HEK293 (cell line): ENCODE measurements around the gene SARM1.

Source experiments
- HOXA7 ChIP-seq: sonication (generic); formaldehyde crosslinking; IDR thresholded peaks from 2 replicates; pipeline ENCODE4 v1.8.1; 2022; ENCODE audit warnings: missing genetic modification reagents, borderline replicate concordance
- MZF1 ChIP-seq: fragments of 450-650 bp; formaldehyde crosslinking; IDR thresholded peaks from 2 replicates; pipeline ENCODE4 v1.5.1; 2017; ENCODE audit warnings: missing biosample characterization, missing genetic modification characterization, borderline replicate concordance
- PRDM1 ChIP-seq: fragments of 450-650 bp; formaldehyde crosslinking; IDR thresholded peaks from 2 replicates; pipeline ENCODE4; 2016; ENCODE audit warnings: missing biosample characterization, missing genetic modification characterization
- SP3 ChIP-seq: fragments of 450-650 bp; formaldehyde crosslinking; IDR thresholded peaks from 2 replicates; pipeline ENCODE4 v1.5.1; 2016; ENCODE audit warnings: missing biosample characterization, missing genetic modification characterization
- SP7 ChIP-seq: fragments of 450-650 bp; formaldehyde crosslinking; IDR thresholded peaks from 2 replicates; pipeline ENCODE4 v1.5.1; 2016; ENCODE audit warnings: missing biosample characterization, missing genetic modification characterization
- YY2 ChIP-seq: fragments of 450-650 bp; formaldehyde crosslinking; IDR thresholded peaks from 2 replicates; pipeline ENCODE4 v1.5.1; 2016; ENCODE audit warnings: missing biosample characterization, missing genetic modification characterization
- ZBTB44 ChIP-seq: fragments of 450-650 bp; IDR thresholded peaks from 2 replicates; pipeline ENCODE4 v1.5.1; 2018; ENCODE audit warnings: missing biosample characterization, mild to moderate bottlenecking, missing genetic modification characterization
- ZBTB48 ChIP-seq: fragments of 450-650 bp; formaldehyde crosslinking; IDR thresholded peaks from 2 replicates; pipeline ENCODE4 v1.5.1; 2016; ENCODE audit warnings: missing biosample characterization, missing genetic modification characterization
- ZNF10 ChIP-seq: fragments of 450-650 bp; formaldehyde crosslinking; IDR thresholded peaks from 2 replicates; pipeline ENCODE4 v1.5.1; 2017; ENCODE audit warnings: missing biosample characterization, missing genetic modification characterization
- ZNF114 ChIP-seq: fragments of 450-650 bp; formaldehyde crosslinking; IDR thresholded peaks from 2 replicates; pipeline ENCODE4 v1.5.0; 2017; ENCODE audit warnings: missing biosample characterization, missing genetic modification characterization
- ZNF133 ChIP-seq: fragments of 450-650 bp; formaldehyde crosslinking; IDR thresholded peaks from 2 replicates; pipeline ENCODE4 v1.5.1; 2016; ENCODE audit warnings: missing biosample characterization, missing genetic modification characterization
- ZNF16 ChIP-seq: fragments of 450-650 bp; formaldehyde crosslinking; IDR thresholded peaks from 2 replicates; pipeline ENCODE4 v1.5.1; 2016; ENCODE audit warnings: low read depth, missing biosample characterization, missing genetic modification characterization
- ZNF169 ChIP-seq: fragments of 450-650 bp; formaldehyde crosslinking; IDR thresholded peaks from 2 replicates; pipeline ENCODE4 v1.5.1; 2016; ENCODE audit warnings: missing biosample characterization, missing genetic modification characterization
- ZNF2 ChIP-seq: fragments of 450-650 bp; formaldehyde crosslinking; IDR thresholded peaks from 2 replicates; pipeline ENCODE4 v1.5.1; 2016; ENCODE audit warnings: missing biosample characterization, missing genetic modification characterization
- ZNF211 ChIP-seq: fragments of 450-650 bp; formaldehyde crosslinking; IDR thresholded peaks from 2 replicates; pipeline ENCODE4 v1.5.1; 2016; ENCODE audit warnings: low read depth, missing biosample characterization, missing genetic modification characterization
- ZNF223 ChIP-seq: fragments of 450-650 bp; formaldehyde crosslinking; IDR thresholded peaks from 2 replicates; pipeline ENCODE4 v1.5.1; 2016; ENCODE audit warnings: missing biosample characterization, missing genetic modification characterization
- ZNF23 ChIP-seq: fragments of 450-650 bp; formaldehyde crosslinking; IDR thresholded peaks from 2 replicates; pipeline ENCODE4 v1.5.1; 2016; ENCODE audit warnings: missing biosample characterization, missing genetic modification characterization, borderline replicate concordance
- ZNF274 ChIP-seq, 2 experiments: fragments of 200-500 bp in 1 of 2; fragments of 450-650 bp in 1 of 2; sonication (Bioruptor generic) in 1 of 2; formaldehyde crosslinking in 1 of 2; IDR thresholded peaks; 2 replicates each; pipeline versions ENCODE4 v1.5.1 to v1.6.1; 2014 to 2016; ENCODE audit warnings: borderline replicate concordance in 1 of 2, inconsistent platforms in 1 of 2, low read length in 1 of 2, missing biosample characterization in 1 of 2, missing genetic modification characterization in 1 of 2
- ZNF366 ChIP-seq: fragments of 450-650 bp; formaldehyde crosslinking; conservative IDR thresholded peaks from 2 replicates; pipeline ENCODE4 v1.5.1; 2016; ENCODE audit warnings: missing biosample characterization, missing genetic modification characterization
- ZNF423 ChIP-seq: fragments of 450-650 bp; formaldehyde crosslinking; IDR thresholded peaks from 2 replicates; pipeline ENCODE4 v1.5.1; 2016; ENCODE audit warnings: missing biosample characterization, missing genetic modification characterization
- ZNF530 ChIP-seq: fragments of 450-650 bp; formaldehyde crosslinking; IDR thresholded peaks from 2 replicates; pipeline ENCODE4 v1.5.1; 2016; ENCODE audit warnings: low read depth, missing biosample characterization, missing genetic modification characterization
- ZNF549 ChIP-seq: fragments of 450-650 bp; IDR thresholded peaks from 2 replicates; pipeline ENCODE4 v1.5.1; 2018; ENCODE audit warnings: missing biosample characterization, missing genetic modification characterization, mild to moderate bottlenecking, inconsistent platforms, moderate library complexity
- ZNF560 ChIP-seq: fragments of 450-650 bp; formaldehyde crosslinking; IDR thresholded peaks from 2 replicates; pipeline ENCODE4 v1.5.1; 2017; ENCODE audit warnings: missing biosample characterization, missing genetic modification characterization, borderline replicate concordance
- ZNF561 ChIP-seq: fragments of 450-650 bp; IDR thresholded peaks from 2 replicates; pipeline ENCODE4 v1.5.1; 2018; ENCODE audit warnings: missing biosample characterization, missing genetic modification characterization, borderline replicate concordance
- ZNF629 ChIP-seq: fragments of 450-650 bp; formaldehyde crosslinking; IDR thresholded peaks from 2 replicates; pipeline ENCODE4 v1.5.1; 2017; ENCODE audit warnings: missing biosample characterization, missing genetic modification characterization
- ZNF664 ChIP-seq: fragments of 450-650 bp; formaldehyde crosslinking; IDR thresholded peaks from 2 replicates; pipeline ENCODE4 v1.5.1; 2016; ENCODE audit warnings: missing biosample characterization, missing genetic modification characterization
- ZNF776 ChIP-seq: fragments of 450-650 bp; formaldehyde crosslinking; IDR thresholded peaks from 2 replicates; pipeline ENCODE4 v1.5.0; 2017; ENCODE audit warnings: missing biosample characterization, missing genetic modification characterization, borderline replicate concordance
- ZNF830 ChIP-seq: fragments of 450-650 bp; IDR thresholded peaks from 2 replicates; pipeline ENCODE4 v1.5.0; 2018; ENCODE audit warnings: missing biosample characterization, missing genetic modification characterization, low read depth, mild to moderate bottlenecking, moderate library complexity
- ZNF837 ChIP-seq: fragments of 450-650 bp; formaldehyde crosslinking; IDR thresholded peaks from 2 replicates; pipeline ENCODE4 v1.5.1; 2016; ENCODE audit warnings: missing biosample characterization, missing genetic modification characterization
- TF ChIP-seq, protein P1 (sequence below): fragments of 450-650 bp; formaldehyde crosslinking; IDR thresholded peaks from 2 replicates; pipeline ENCODE4 v1.5.1; 2016; ENCODE audit warnings: missing biosample characterization, missing genetic modification characterization
- TF ChIP-seq, protein P2 (sequence below): fragments of 450-650 bp; formaldehyde crosslinking; IDR thresholded peaks from 2 replicates; pipeline ENCODE4 v1.5.1; 2016; ENCODE audit warnings: missing biosample characterization, missing genetic modification characterization
- TF ChIP-seq, protein P3 (sequence below): fragments of 450-650 bp; formaldehyde crosslinking; IDR thresholded peaks from 2 replicates; pipeline ENCODE4 v1.5.1; 2016; ENCODE audit warnings: missing biosample characterization, missing genetic modification characterization

The SARM1 gene

GRCh38 chr17:28405632-28406472 lies 34.4 kb downstream of the SARM1 start, which contains the start of gene SLC46A1 (continued):
- TF ChIP-seq SP7 (tag by site-specific recombination) (peak; percentile 64), ZNF837 (tag by site-specific recombination) (no peak), PRDM1 (tag by site-specific recombination) (no peak), MZF1 (no peak), ZNF23 (tag by site-specific recombination) (no peak), ZNF274 (IDR thresholded peaks at IDR 0.05; ENCODE audit: low read length) (no peak), ZNF274 (tag by site-specific recombination; IDR thresholded peaks at IDR 0.05; ENCODE audit: borderline replicate concordance) (no peak), SP3 (tag by site-specific recombination) (peak; percentile 75), ZNF211 (tag by site-specific recombination) (no peak), ZNF114 (tag by site-specific recombination) (no peak), ZNF561 (peak; percentile 36; the same call in 1 of the 2 replicates), ZNF223 (tag by site-specific recombination) (no peak), ZNF830 (tag by site-specific recombination) (no peak), ZNF549 (tag by site-specific recombination) (no peak), ZNF560 (tag by site-specific recombination) (no peak), ZNF366 (tag by site-specific recombination) (no peak), ZNF776 (tag by site-specific recombination) (no peak), ZNF664 (tag by site-specific recombination) (peak; percentile 77; the same call in 1 of the 2 replicates), ZBTB48 (tag by site-specific recombination) (no peak), ZNF16 (no peak), YY2 (tag by site-specific recombination) (no peak), ZNF133 (tag by site-specific recombination) (no peak), HOXA7 (CRISPR knock-in tag) (no peak), ZNF10 (tag by site-specific recombination) (no peak), ZBTB44 (tag by site-specific recombination) (no peak; the same call in 1 of the 2 replicates), ZNF2 (tag by site-specific recombination) (peak; percentile 38; the same call in 1 of the 2 replicates), ZNF629 (tag by site-specific recombination) (no peak; the same call in 1 of the 2 replicates), ZNF530 (tag by site-specific recombination) (no peak), ZNF423 (tag by site-specific recombination) (no peak), ZNF169 (no peak)
- TF ChIP-seq, protein P1, sequence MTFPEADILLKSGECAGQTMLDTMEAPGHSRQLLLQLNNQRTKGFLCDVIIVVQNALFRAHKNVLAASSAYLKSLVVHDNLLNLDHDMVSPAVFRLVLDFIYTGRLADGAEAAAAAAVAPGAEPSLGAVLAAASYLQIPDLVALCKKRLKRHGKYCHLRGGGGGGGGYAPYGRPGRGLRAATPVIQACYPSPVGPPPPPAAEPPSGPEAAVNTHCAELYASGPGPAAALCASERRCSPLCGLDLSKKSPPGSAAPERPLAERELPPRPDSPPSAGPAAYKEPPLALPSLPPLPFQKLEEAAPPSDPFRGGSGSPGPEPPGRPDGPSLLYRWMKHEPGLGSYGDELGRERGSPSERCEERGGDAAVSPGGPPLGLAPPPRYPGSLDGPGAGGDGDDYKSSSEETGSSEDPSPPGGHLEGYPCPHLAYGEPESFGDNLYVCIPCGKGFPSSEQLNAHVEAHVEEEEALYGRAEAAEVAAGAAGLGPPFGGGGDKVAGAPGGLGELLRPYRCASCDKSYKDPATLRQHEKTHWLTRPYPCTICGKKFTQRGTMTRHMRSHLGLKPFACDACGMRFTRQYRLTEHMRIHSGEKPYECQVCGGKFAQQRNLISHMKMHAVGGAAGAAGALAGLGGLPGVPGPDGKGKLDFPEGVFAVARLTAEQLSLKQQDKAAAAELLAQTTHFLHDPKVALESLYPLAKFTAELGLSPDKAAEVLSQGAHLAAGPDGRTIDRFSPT (tag by site-specific recombination), result peak; percentile 89
- TF ChIP-seq, protein P2, sequence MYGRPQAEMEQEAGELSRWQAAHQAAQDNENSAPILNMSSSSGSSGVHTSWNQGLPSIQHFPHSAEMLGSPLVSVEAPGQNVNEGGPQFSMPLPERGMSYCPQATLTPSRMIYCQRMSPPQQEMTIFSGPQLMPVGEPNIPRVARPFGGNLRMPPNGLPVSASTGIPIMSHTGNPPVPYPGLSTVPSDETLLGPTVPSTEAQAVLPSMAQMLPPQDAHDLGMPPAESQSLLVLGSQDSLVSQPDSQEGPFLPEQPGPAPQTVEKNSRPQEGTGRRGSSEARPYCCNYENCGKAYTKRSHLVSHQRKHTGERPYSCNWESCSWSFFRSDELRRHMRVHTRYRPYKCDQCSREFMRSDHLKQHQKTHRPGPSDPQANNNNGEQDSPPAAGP (tag by site-specific recombination), result peak; percentile 53
- TF ChIP-seq, protein P3, sequence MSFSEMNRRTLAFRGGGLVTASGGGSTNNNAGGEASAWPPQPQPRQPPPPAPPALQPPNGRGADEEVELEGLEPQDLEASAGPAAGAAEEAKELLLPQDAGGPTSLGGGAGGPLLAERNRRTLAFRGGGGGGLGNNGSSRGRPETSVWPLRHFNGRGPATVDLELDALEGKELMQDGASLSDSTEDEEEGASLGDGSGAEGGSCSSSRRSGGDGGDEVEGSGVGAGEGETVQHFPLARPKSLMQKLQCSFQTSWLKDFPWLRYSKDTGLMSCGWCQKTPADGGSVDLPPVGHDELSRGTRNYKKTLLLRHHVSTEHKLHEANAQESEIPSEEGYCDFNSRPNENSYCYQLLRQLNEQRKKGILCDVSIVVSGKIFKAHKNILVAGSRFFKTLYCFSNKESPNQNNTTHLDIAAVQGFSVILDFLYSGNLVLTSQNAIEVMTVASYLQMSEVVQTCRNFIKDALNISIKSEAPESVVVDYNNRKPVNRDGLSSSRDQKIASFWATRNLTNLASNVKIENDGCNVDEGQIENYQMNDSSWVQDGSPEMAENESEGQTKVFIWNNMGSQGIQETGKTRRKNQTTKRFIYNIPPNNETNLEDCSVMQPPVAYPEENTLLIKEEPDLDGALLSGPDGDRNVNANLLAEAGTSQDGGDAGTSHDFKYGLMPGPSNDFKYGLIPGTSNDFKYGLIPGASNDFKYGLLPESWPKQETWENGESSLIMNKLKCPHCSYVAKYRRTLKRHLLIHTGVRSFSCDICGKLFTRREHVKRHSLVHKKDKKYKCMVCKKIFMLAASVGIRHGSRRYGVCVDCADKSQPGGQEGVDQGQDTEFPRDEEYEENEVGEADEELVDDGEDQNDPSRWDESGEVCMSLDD (tag by site-specific recombination), result no peak
